IMR-90 (cell line): ENCODE data around the gene ASRGL1. TPM values are rescaled to one million over a fixed set of nuclear protein-coding genes. Genes with fewer than 3 reads are reported as not detected.

Experiments
- ATAC-seq: fragments of 200-7000 bp; cut with Tn5 transposase; 2 replicates; pipeline ENCODE4 v1.9.1; 2020; ENCODE audit warnings: low read depth, mild to moderate bottlenecking, moderate library complexity
- BruUV-seq: library from RNA; stranded (reverse); fragments of 400-500 nt; replicated peaks from 2 replicates; lab custom pipeline; 2021; lab: Mats Ljungman, UMichigan
- CTCF ChIA-PET: fragments of 300-600 bp; formaldehyde crosslinking; extraction: SDS; loops from one replicate; lab custom pipeline; 2021; ENCODE audit warnings: antibody characterized with exemption; lab: Yijun Ruan, JAX
- POLR2A ChIA-PET: fragments of 300-600 bp; sonication (Branson Sonifier 250); formaldehyde crosslinking; loops from one replicate; lab custom pipeline; 2022; ENCODE audit warnings: antibody characterized with exemption; ENCODE audit not compliant: unreplicated experiment; lab: Charles Lee
- DNase-seq: peaks from one replicate; pipeline ENCODE4 v3.0.0; 2013
- H2AFZ ChIP-seq: replicated peaks from 2 replicates; pipeline ENCODE3; 2013; ENCODE audit warnings: low read length, mild to moderate bottlenecking; ENCODE audit not compliant: poor library complexity
- H2AK5ac ChIP-seq: 2 replicates; pipeline ENCODE4 v1.6.1; 2013; ENCODE audit warnings: low read depth, low read length, inconsistent platforms
- H2AK9ac ChIP-seq: replicated peaks from 2 replicates; pipeline ENCODE3; 2013; ENCODE audit warnings: mild to moderate bottlenecking, low read depth, low read length, moderate library complexity; ENCODE audit not compliant: poor library complexity
- H2BK120ac ChIP-seq: 2 replicates; pipeline ENCODE4 v1.6.1; 2013; ENCODE audit warnings: low read depth, low read length, inconsistent platforms
- H2BK15ac ChIP-seq: 3 replicates; pipeline ENCODE4 v1.6.1; 2013; ENCODE audit warnings: low read depth, low read length, inconsistent platforms
- H2BK20ac ChIP-seq: 2 replicates; pipeline ENCODE4 v1.6.1; 2013; ENCODE audit warnings: low read depth, mild to moderate bottlenecking, inconsistent platforms, low read length, moderate library complexity
- H2BK5ac ChIP-seq: 2 replicates; pipeline ENCODE4 v1.6.1; 2013; ENCODE audit warnings: mild to moderate bottlenecking, low read depth, low read length, inconsistent platforms; ENCODE audit not compliant: poor library complexity, severe bottlenecking
- H3K14ac ChIP-seq: replicated peaks from 2 replicates; pipeline ENCODE4 v1.6.1; 2013; ENCODE audit warnings: low read depth, low read length, inconsistent platforms
- H3K18ac ChIP-seq: 2 replicates; pipeline ENCODE4 v1.6.1; 2013; ENCODE audit warnings: low read depth, low read length, control low read depth
- H3K23ac ChIP-seq: 2 replicates; pipeline ENCODE4 v1.6.1; 2013; ENCODE audit warnings: low read depth, low read length, inconsistent platforms
- H3K27ac ChIP-seq: 2 replicates; pipeline ENCODE4 v1.5.1; 2013; ENCODE audit warnings: mild to moderate bottlenecking, control low read depth, low read length; ENCODE audit not compliant: insufficient read depth
- H3K27me3 ChIP-seq: 2 replicates; pipeline ENCODE4 v1.6.1; 2013; ENCODE audit warnings: low read length; ENCODE audit not compliant: control insufficient read depth, insufficient read depth
- H3K36me3 ChIP-seq: 2 replicates; pipeline ENCODE4 v1.6.1; 2013; ENCODE audit warnings: low read length, mixed read lengths; ENCODE audit not compliant: control insufficient read depth, insufficient read depth
- H3K4ac ChIP-seq: 2 replicates; pipeline ENCODE4 v1.6.1; 2013; ENCODE audit warnings: low read depth, low read length, inconsistent platforms
- H3K4me1 ChIP-seq: 2 replicates; pipeline ENCODE4 v1.6.1; 2013; ENCODE audit warnings: low read length, mixed read lengths; ENCODE audit not compliant: control insufficient read depth, insufficient read depth
- H3K4me2 ChIP-seq: 2 replicates; pipeline ENCODE4 v1.6.1; 2013; ENCODE audit warnings: low read depth, mild to moderate bottlenecking, control low read depth, low read length, moderate library complexity
- H3K4me3 ChIP-seq: 2 replicates; pipeline ENCODE4 v1.5.1; 2013; ENCODE audit warnings: low read depth, mild to moderate bottlenecking, control low read depth, low read length, moderate library complexity; ENCODE audit not compliant: insufficient read depth
- H3K56ac ChIP-seq: 2 replicates; pipeline ENCODE4 v1.6.1; 2013; ENCODE audit warnings: low read length, inconsistent platforms; ENCODE audit not compliant: insufficient read depth; ENCODE audit errors: extremely low read depth
- H3K79me1 ChIP-seq, 2 experiments: 2 replicates each; pipeline ENCODE4 v1.6.1; 2013; ENCODE audit warnings: low read length in 2 of 2, inconsistent platforms in 1 of 2, low read depth in 1 of 2
- H3K9ac ChIP-seq: 2 replicates; pipeline ENCODE4 v1.6.1; 2013; ENCODE audit warnings: low read depth, low read length, control low read depth
- H3K9me1 ChIP-seq: 2 replicates; pipeline ENCODE4 v1.6.1; 2013; ENCODE audit warnings: low read length, inconsistent platforms; ENCODE audit not compliant: insufficient read depth
- H3K9me3 ChIP-seq: 2 replicates; pipeline ENCODE4 v1.6.1; 2013; ENCODE audit warnings: low read length; ENCODE audit not compliant: control insufficient read depth, insufficient read depth
- H4K20me1 ChIP-seq: 2 replicates; pipeline ENCODE4 v1.6.1; 2013; ENCODE audit warnings: low read length, inconsistent platforms; ENCODE audit not compliant: insufficient read depth
- H4K5ac ChIP-seq: 2 replicates; pipeline ENCODE4 v1.6.1; 2013; ENCODE audit warnings: mild to moderate bottlenecking, low read depth, low read length, control low read depth
- H4K8ac ChIP-seq, 2 experiments: 2 replicates each; pipeline ENCODE4 v1.6.1; 2013; ENCODE audit warnings: low read depth in 2 of 2, low read length in 2 of 2, control low read depth in 1 of 2, inconsistent platforms in 1 of 2
- H4K91ac ChIP-seq: 2 replicates; pipeline ENCODE4 v1.6.1; 2013; ENCODE audit warnings: low read depth, low read length, inconsistent platforms; ENCODE audit not compliant: insufficient read depth
- BHLHE40 ChIP-seq: fragments of 150-350 bp; IDR thresholded peaks from 2 replicates; pipeline ENCODE4 v1.6.1; 2016; ENCODE audit warnings: mild to moderate bottlenecking, low read depth, low read length
- CEBPB ChIP-seq: IDR thresholded peaks from 2 replicates; pipeline ENCODE4 v1.6.1; 2012; ENCODE audit warnings: low read depth, low read length, improper control_type of control experiment
- CHD1 ChIP-seq: IDR thresholded peaks from 2 replicates; pipeline ENCODE4 v1.6.1; 2012; ENCODE audit warnings: low read depth, low read length, improper control_type of control experiment
- FOS ChIP-seq: fragments of 150-350 bp; IDR thresholded peaks from 2 replicates; pipeline ENCODE4 v1.6.1; 2016; ENCODE audit warnings: low read depth, low read length
- MAFK ChIP-seq: IDR thresholded peaks from 2 replicates; pipeline ENCODE4 v1.6.1; 2012; ENCODE audit warnings: low read depth, low read length, improper control_type of control experiment
- MAZ ChIP-seq: IDR thresholded peaks from 2 replicates; pipeline ENCODE4 v1.6.1; 2012; ENCODE audit warnings: low read depth, mild to moderate bottlenecking, low read length, improper control_type of control experiment, moderate library complexity, borderline replicate concordance
- MXI1 ChIP-seq: IDR thresholded peaks from 2 replicates; pipeline ENCODE4 v1.6.1; 2012; ENCODE audit warnings: low read depth, mild to moderate bottlenecking, low read length, moderate library complexity, borderline replicate concordance
- NFE2L2 ChIP-seq: fragments of 150-350 bp; IDR thresholded peaks from 2 replicates; pipeline ENCODE4 v1.6.1; 2016; ENCODE audit warnings: low read depth, mild to moderate bottlenecking, low read length
- POLR2A ChIP-seq: IDR thresholded peaks from 2 replicates; pipeline ENCODE4 v1.6.1; 2012; ENCODE audit warnings: mild to moderate bottlenecking, low read depth, low read length
- RAD21 ChIP-seq: IDR thresholded peaks from 2 replicates; pipeline ENCODE4 v1.6.1; 2012; ENCODE audit warnings: low read length, improper control_type of control experiment
- RCOR1 ChIP-seq: IDR thresholded peaks from 2 replicates; pipeline ENCODE4 v1.6.1; 2012; ENCODE audit warnings: mild to moderate bottlenecking, low read length, improper control_type of control experiment; ENCODE audit not compliant: insufficient replicate concordance
- RFX5 ChIP-seq: IDR thresholded peaks from 2 replicates; pipeline ENCODE4 v1.8.0; 2012; ENCODE audit warnings: low read depth, mild to moderate bottlenecking, low read length, moderate library complexity
- SMC3 ChIP-seq: fragments of 150-350 bp; IDR thresholded peaks from 2 replicates; pipeline ENCODE4 v1.6.1; 2016; ENCODE audit warnings: low read depth, mild to moderate bottlenecking, antibody characterized with exemption, low read length, moderate library complexity
- USF2 ChIP-seq: fragments of 150-350 bp; IDR thresholded peaks from 2 replicates; pipeline ENCODE4 v1.6.1; 2017; ENCODE audit warnings: mild to moderate bottlenecking, antibody characterized with exemption, low read length, low read depth
- WGBS, 2 experiments: methylation state at CpG; one replicate each; pipeline versions ENCODE4 v1.1.5 to v1.1.7; 2013; ENCODE audit warnings: missing lambda C conversion rate in 2 of 2; ENCODE audit not compliant: insufficient read length in 1 of 2; ENCODE audit errors: extremely low coverage in 2 of 2; 5-methylcytosine and 5-hydroxymethylcytosine counted together
- dilution Hi-C: fragments of 300-500 bp; cut with HindIII; formaldehyde crosslinking; loops from one replicate; pipeline ENCODE4 v1.14.3; 2018; ENCODE audit warnings: low sequenced_read_pairs; ENCODE audit not compliant: unreplicated experiment
- in situ Hi-C: fragments of 300-500 bp; cut with MboI; formaldehyde crosslinking; loops from 3 replicates; pipeline ENCODE4 v1.14.3; 2019; ENCODE audit warnings: low sequenced_read_pairs, inconsistent platforms, mixed read lengths
- intact Hi-C: fragments of 100-400 bp; cut with micrococcal nuclease; formaldehyde crosslinking; loops from 2 replicates; pipeline ENCODE4 v1.10.0; 2022
- polyA plus RNA-seq, 3 experiments: library from polyadenylated mRNA; depleted of rRNA; stranded (reverse); fragments of >200 nt; gene quantifications; 2 replicates each; pipeline ENCODE4 v1.2.3, GENCODE V29; 2012; ENCODE audit warnings: low replicate concordance in 1 of 3
- total RNA-seq: library from RNA; depleted of rRNA; stranded (reverse); fragments of >200 nt; gene quantifications from 2 replicates; pipeline ENCODE4 v1.2.3, GENCODE V29; 2012
- TF ChIP-seq, protein P1 (sequence below): fragments of 150-350 bp; IDR thresholded peaks from 2 replicates; pipeline ENCODE4 v1.6.1; 2016; ENCODE audit warnings: low read depth, mild to moderate bottlenecking, low read length, moderate library complexity, borderline replicate concordance
- TF ChIP-seq, protein P2 (sequence below): conservative IDR thresholded peaks from 2 replicates; pipeline ENCODE4 v1.5.1; 2012; ENCODE audit warnings: mild to moderate bottlenecking, low read depth, low read length, improper control_type of control experiment

The ASRGL1 gene
- total and polyA plus RNA-seq, 2 of the 4 experiments (the other 2 are of a cell fraction): 0.72 TPM; not detected in 1

- Histone ChIP-seq H3K4ac (no peak overlapping the region), H4K8ac (no peak overlapping the region), H3K36me3 (no peaks in the 10 kb centered on the region), H4K20me1 (no peaks in the 10 kb centered on the region), H3K23ac (no peak overlapping the region), H3K4me2 (no peak overlapping the region), H2AK5ac (no peak overlapping the region), H3K14ac (no peak overlapping the region), H3K9ac (no peak overlapping the region), H2BK5ac (no peak overlapping the region), H3K9me3 (no peaks in the 10 kb centered on the region), H4K5ac (no peak overlapping the region), H2AFZ (no peak overlapping the region), H4K91ac (no peak overlapping the region), H3K4me3 (no peak overlapping the region), H3K27me3 (no peaks in the 10 kb centered on the region), H3K4me1 (peaks cover 7% of the 10 kb centered on the region), H3K56ac (no peak overlapping the region), H3K18ac (no peak overlapping the region), H2BK20ac (no peak overlapping the region), H2BK120ac (no peak overlapping the region), H2AK9ac (no peak overlapping the region), H2BK15ac (no peak overlapping the region), H3K79me1 (no peaks in the 10 kb centered on the region; a peak in 1 of 4 replicates), H3K27ac (no peak overlapping the region), H3K9me1 (no peaks in the 10 kb centered on the region)
- no TSS peak for BruUV-seq
- 74% methylated on average over 8 of the region's 12 CpGs; no CpG with 5 or more reads in 1 of the 2 experiments for WGBS, 2 experiments
- TF ChIP-seq RFX5: no peak
- TF ChIP-seq MXI1: no peak
- TF ChIP-seq, protein P1, sequence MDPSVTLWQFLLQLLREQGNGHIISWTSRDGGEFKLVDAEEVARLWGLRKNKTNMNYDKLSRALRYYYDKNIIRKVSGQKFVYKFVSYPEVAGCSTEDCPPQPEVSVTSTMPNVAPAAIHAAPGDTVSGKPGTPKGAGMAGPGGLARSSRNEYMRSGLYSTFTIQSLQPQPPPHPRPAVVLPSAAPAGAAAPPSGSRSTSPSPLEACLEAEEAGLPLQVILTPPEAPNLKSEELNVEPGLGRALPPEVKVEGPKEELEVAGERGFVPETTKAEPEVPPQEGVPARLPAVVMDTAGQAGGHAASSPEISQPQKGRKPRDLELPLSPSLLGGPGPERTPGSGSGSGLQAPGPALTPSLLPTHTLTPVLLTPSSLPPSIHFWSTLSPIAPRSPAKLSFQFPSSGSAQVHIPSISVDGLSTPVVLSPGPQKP: no peak
- TF ChIP-seq RCOR1: no peak
- no peak for TF ChIP-seq SMC3
- TF ChIP-seq, protein P2, sequence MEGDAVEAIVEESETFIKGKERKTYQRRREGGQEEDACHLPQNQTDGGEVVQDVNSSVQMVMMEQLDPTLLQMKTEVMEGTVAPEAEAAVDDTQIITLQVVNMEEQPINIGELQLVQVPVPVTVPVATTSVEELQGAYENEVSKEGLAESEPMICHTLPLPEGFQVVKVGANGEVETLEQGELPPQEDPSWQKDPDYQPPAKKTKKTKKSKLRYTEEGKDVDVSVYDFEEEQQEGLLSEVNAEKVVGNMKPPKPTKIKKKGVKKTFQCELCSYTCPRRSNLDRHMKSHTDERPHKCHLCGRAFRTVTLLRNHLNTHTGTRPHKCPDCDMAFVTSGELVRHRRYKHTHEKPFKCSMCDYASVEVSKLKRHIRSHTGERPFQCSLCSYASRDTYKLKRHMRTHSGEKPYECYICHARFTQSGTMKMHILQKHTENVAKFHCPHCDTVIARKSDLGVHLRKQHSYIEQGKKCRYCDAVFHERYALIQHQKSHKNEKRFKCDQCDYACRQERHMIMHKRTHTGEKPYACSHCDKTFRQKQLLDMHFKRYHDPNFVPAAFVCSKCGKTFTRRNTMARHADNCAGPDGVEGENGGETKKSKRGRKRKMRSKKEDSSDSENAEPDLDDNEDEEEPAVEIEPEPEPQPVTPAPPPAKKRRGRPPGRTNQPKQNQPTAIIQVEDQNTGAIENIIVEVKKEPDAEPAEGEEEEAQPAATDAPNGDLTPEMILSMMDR: no peak
- TF ChIP-seq BHLHE40: no peak
- no peak for TF ChIP-seq RAD21
- no peak for TF ChIP-seq FOS
- no peak for TF ChIP-seq NFE2L2
- TF ChIP-seq CHD1: no peak
- no peak for TF ChIP-seq USF2
- no peak for TF ChIP-seq MAZ
- TF ChIP-seq MAFK: no peak
- TF ChIP-seq POLR2A: no peak
- no peak for TF ChIP-seq CEBPB
- DNase-seq (no peak), ATAC-seq (no peak)
- intact Hi-C loops: no loop called here
- CTCF ChIA-PET: no interaction called here
- POLR2A ChIA-PET: no interaction called here
- in situ Hi-C loops: no loop called here
- dilution Hi-C loops: no loop called here
Observed at GRCh38 chr11:62416596-62416995, 79.3 kb downstream of the ASRGL1 start.
